GM23248 (cell line): ENCODE results near the gene JMJD1C. TPM values are rescaled to one million over a fixed set of nuclear protein-coding genes. Genes with fewer than 3 reads are reported as not detected.

Experiments used
- DNase-seq: peaks from one replicate; pipeline ENCODE4 v3.0.0-alpha.2; 2015
- H2AFZ ChIP-seq: fragments of 200-600 bp; sonication (generic); 2 replicates; pipeline ENCODE4 v1.6.1; 2016; ENCODE audit warnings: antibody characterized with exemption
- H3F3A ChIP-seq: fragments of 200-600 bp; sonication (generic); 2 replicates; pipeline ENCODE4 v1.6.1; 2016; ENCODE audit warnings: mild to moderate bottlenecking, antibody characterized with exemption, mixed run types; ENCODE audit not compliant: insufficient read depth
- H3K27ac ChIP-seq: fragments of 200-600 bp; sonication (generic); 2 replicates; pipeline ENCODE4 v1.5.1; 2016; ENCODE audit warnings: mild to moderate bottlenecking
- H3K27me3 ChIP-seq: fragments of 200-600 bp; sonication (generic); replicated peaks from 2 replicates; pipeline ENCODE4 v1.6.1; 2016; ENCODE audit warnings: mild to moderate bottlenecking; ENCODE audit not compliant: insufficient read depth
- H3K36me3 ChIP-seq: fragments of 200-600 bp; sonication (generic); 2 replicates; pipeline ENCODE4 v1.6.1; 2016; ENCODE audit warnings: low read depth, mild to moderate bottlenecking
- H3K4me1 ChIP-seq: fragments of 200-600 bp; sonication (generic); 2 replicates; pipeline ENCODE4 v1.6.1; 2016; ENCODE audit warnings: mild to moderate bottlenecking; ENCODE audit not compliant: insufficient read depth
- H3K4me2 ChIP-seq: fragments of 200-600 bp; sonication (generic); one replicate; pipeline ENCODE4 v1.6.1; 2016; ENCODE audit warnings: mild to moderate bottlenecking; ENCODE audit not compliant: unreplicated experiment
- H3K4me3 ChIP-seq: fragments of 200-600 bp; sonication (generic); 2 replicates; pipeline ENCODE4 v1.5.1; 2016; ENCODE audit warnings: mild to moderate bottlenecking
- H3K79me2 ChIP-seq: fragments of 200-600 bp; sonication (generic); 2 replicates; pipeline ENCODE4 v1.6.1; 2016; ENCODE audit warnings: mild to moderate bottlenecking; ENCODE audit not compliant: insufficient read depth
- H3K9ac ChIP-seq: fragments of 200-600 bp; sonication (generic); 2 replicates; pipeline ENCODE4 v1.6.1; 2016; ENCODE audit warnings: mild to moderate bottlenecking
- H3K9me2 ChIP-seq: fragments of 200-600 bp; sonication (generic); 2 replicates; pipeline ENCODE4 v1.6.1; 2016; ENCODE audit warnings: mixed run types, mild to moderate bottlenecking, moderate library complexity; ENCODE audit not compliant: insufficient read depth
- H3K9me3 ChIP-seq: fragments of 200-600 bp; sonication (generic); one replicate; pipeline ENCODE4 v1.6.1; 2017; ENCODE audit warnings: low read depth
- H4K20me1 ChIP-seq: fragments of 200-600 bp; sonication (generic); 2 replicates; pipeline ENCODE4 v1.6.0; 2016; ENCODE audit not compliant: insufficient read depth
- EZH2 ChIP-seq: fragments of 200-600 bp; sonication (generic); IDR thresholded peaks from 2 replicates; pipeline ENCODE4 v1.6.1; 2018; ENCODE audit warnings: antibody characterized with exemption, mild to moderate bottlenecking; ENCODE audit not compliant: insufficient read depth, poor library complexity, severe bottlenecking
- EZH2phosphoT487 ChIP-seq: fragments of 200-600 bp; sonication (generic); IDR thresholded peaks from 2 replicates; pipeline ENCODE4 v1.6.1; 2018; ENCODE audit warnings: antibody characterized with exemption, moderate library complexity, mild to moderate bottlenecking, low read depth; ENCODE audit not compliant: insufficient read depth
- WGBS, 2 experiments: methylation state at CpG; one replicate each; pipeline ENCODE4 v1.1.6; 2015 to 2017; ENCODE audit warnings: low lambda C conversion rate in 2 of 2, low coverage in 1 of 2; ENCODE audit errors: missing lambda C conversion rate in 2 of 2; 5-methylcytosine and 5-hydroxymethylcytosine counted together
- in situ Hi-C: fragments of 300-500 bp; cut with MboI; formaldehyde crosslinking; loops from 2 replicates; pipeline ENCODE4 v1.15.0; 2020
- polyA plus RNA-seq: library from polyadenylated mRNA; unstranded; fragments of >200 nt; fragmentation: Nextera tagmentation; extraction: Ambion mirVana; gene quantifications from 2 replicates; pipeline ENCODE4 v1.2.1, GENCODE V29; 2016
- total RNA-seq: library from RNA; depleted of rRNA; stranded (reverse); fragments of >200 nt; shearing (Covaris generic); gene quantifications from 2 replicates; pipeline ENCODE4 v1.2.3, GENCODE V29; 2014

Gene JMJD1C
- total and polyA plus RNA-seq, 2 experiments from 2014 or later = 34.6 to 74.3 TPM

DNA sequence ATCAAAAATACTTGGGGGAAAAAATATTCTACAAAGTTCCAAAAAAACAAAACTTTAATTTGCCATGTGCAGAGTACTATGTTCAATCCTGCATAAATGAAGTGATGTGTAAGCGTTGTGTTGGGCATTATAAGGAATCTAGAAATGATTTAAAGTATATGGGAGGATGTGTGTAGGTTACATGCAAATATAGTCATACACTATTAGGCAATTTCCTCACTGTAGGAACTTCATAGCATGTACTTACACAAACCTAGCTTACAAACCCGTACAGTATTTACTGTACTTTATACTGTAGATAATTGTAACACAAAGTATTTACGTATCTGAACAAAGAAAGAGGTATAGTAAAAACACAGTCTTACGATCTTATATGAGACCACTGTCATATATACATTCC is 260.4 kb downstream of the JMJD1C start:
- H3K4me2 ChIP-seq = no peak overlapping the region
- WGBS, 2 experiments = 97 to 98% methylated on average over 4 of the region's 4 CpGs
- no peak for TF ChIP-seq EZH2phosphoT487
- no peak for TF ChIP-seq EZH2
- no peak overlapping the region for H3K4me3 ChIP-seq
- no peaks in the 10 kb centered on the region for H3K27me3 ChIP-seq
- H2AFZ ChIP-seq = no peak overlapping the region
- H3F3A ChIP-seq = peaks cover 27% of the 10 kb centered on the region
- H3K9ac ChIP-seq = no peak overlapping the region
- no peak overlapping the region for H3K27ac ChIP-seq
- peaks cover 8% of the 10 kb centered on the region; the same call in 1 of the 2 replicates for H4K20me1 ChIP-seq
- DNase-seq = no peak
- no peaks in the 10 kb centered on the region for H3K9me3 ChIP-seq
- H3K9me2 ChIP-seq = no peaks in the 10 kb centered on the region
- in situ Hi-C loops = loop anchor here (25.0 kb wide), 1 partner anchor 407 kb away; no protein-coding TSS in a partner anchor
- H3K79me2 ChIP-seq = peaks cover 92% of the 10 kb centered on the region
- peaks cover 38% of the 10 kb centered on the region for H3K4me1 ChIP-seq
- H3K36me3 ChIP-seq = peaks cover 30% of the 10 kb centered on the region

DNA sequence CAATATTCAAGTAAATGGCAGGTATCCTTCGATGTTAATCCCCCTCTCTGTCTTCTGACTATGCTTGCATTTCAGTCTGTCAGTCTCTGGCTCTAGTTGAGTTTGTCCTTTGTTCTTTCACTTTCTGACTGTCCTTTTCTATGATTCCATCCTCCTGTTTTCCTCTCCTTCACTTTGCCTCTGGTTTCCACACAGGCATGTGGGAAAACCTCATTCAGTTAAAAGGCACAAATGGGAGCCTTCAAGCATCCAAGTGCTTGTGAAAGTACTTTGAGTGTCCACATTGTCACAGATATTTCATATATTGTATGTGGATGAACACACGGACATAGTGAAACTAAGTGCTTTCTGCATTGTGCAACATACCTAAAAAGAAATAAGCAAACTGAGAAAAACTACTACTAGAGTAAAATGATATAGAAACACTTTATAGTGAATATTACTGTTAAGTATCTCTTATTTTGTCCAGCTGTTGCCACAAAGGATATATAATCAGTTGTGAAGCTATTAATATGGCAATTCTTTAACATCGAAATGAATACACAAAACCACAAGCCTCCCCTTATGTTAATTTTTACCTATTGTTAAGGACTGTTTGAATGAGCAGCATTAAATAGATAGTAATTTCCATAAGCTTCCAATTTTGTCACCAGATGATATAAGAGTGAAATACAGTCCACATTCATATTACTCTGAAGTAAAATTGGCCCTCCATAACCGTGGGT is 260.9 kb downstream of the JMJD1C start:
- Histone ChIP-seq H3K4me2 (no peak overlapping the region), H3K9me3 (no peaks in the 10 kb centered on the region), H3K9ac (no peak overlapping the region), H3K9me2 (no peaks in the 10 kb centered on the region), H4K20me1 (0 out of 2 replicates have a peak, but pooled peaks cover 5% of the 10 kb centered on the region), H3K36me3 (peaks cover 34% of the 10 kb centered on the region), H3F3A (peaks cover 27% of the 10 kb centered on the region), H3K27ac (no peak overlapping the region), H2AFZ (no peak overlapping the region), H3K4me1 (peaks cover 34% of the 10 kb centered on the region), H3K4me3 (no peak overlapping the region), H3K27me3 (no peaks in the 10 kb centered on the region), H3K79me2 (peaks cover 92% of the 10 kb centered on the region)
- in situ Hi-C loops = loop anchor here (25.0 kb wide), 1 partner anchor 407 kb away; no protein-coding TSS in a partner anchor
- 84 to 86% methylated on average over 4 of the region's 4 CpGs for WGBS, 2 experiments
- TF ChIP-seq EZH2phosphoT487 (no peak), EZH2 (no peak)
- DNase-seq = no peak

DNA sequence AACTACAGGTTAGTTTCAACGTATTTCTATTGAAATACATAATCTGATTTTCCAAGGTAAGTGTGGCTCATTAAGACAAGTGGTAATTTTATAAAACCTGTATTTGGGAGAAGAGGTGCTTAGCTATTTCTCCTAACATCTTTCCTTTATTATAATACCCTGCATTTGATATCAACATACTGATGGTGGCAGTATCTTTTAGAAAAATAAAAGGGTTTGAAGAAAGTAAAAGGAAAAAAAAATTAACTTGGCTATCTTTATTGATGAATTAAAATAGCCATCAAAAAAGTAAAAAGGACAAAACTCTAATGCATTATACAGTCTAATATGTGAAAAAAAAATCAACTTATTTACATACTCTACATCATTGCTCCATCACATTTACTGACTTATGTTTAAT is 264.7 kb downstream of the JMJD1C start:
- H3K9me2 ChIP-seq = no peaks in the 10 kb centered on the region
- in situ Hi-C loops = loop anchor here (25.0 kb wide), 1 partner anchor 411 kb away; no protein-coding TSS in a partner anchor
- no peak overlapping the region for H3K9ac ChIP-seq
- H3F3A ChIP-seq = peaks cover 31% of the 10 kb centered on the region
- H3K4me2 ChIP-seq = no peak overlapping the region
- WGBS, 2 experiments = 2 to 4% methylated on average over 1 of the region's 1 CpG
- no peaks in the 10 kb centered on the region for H4K20me1 ChIP-seq
- peaks cover 36% of the 10 kb centered on the region for H3K36me3 ChIP-seq
- no peaks in the 10 kb centered on the region for H3K9me3 ChIP-seq
- no peaks in the 10 kb centered on the region for H3K27me3 ChIP-seq
- peaks cover 75% of the 10 kb centered on the region for H3K79me2 ChIP-seq
- no peak for TF ChIP-seq EZH2
- TF ChIP-seq EZH2phosphoT487 = no peak
- DNase-seq = no peak
- H3K4me3 ChIP-seq = no peak overlapping the region
- H3K4me1 ChIP-seq = peaks cover 17% of the 10 kb centered on the region
- no peak overlapping the region for H3K27ac ChIP-seq
- no peak overlapping the region for H2AFZ ChIP-seq

DNA sequence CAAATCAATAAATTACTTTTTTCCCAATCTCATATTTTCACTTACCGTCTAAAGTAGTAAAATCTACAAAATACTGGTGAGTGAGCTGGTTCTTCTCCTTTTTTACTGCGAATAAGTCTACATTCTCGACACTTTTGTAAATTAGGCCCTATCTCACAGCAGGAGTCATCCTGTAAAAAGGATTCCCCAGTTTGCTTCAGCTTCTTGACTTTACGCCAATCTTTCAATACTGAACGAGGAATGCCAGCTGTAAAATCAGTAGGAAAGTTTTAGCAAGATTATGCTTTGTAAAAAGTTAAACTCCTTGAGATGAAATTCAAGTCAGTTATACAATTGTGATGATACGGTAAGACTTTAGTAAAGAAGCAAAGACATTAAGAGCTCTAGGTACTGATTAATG is 265.3 kb downstream of the JMJD1C start:
- Histone ChIP-seq H3K4me1 (peaks cover 17% of the 10 kb centered on the region), H3K4me2 (no peak overlapping the region), H3K79me2 (peaks cover 68% of the 10 kb centered on the region), H3K9me3 (no peaks in the 10 kb centered on the region), H2AFZ (no peak overlapping the region), H3K4me3 (no peak overlapping the region), H3K9me2 (no peaks in the 10 kb centered on the region), H4K20me1 (no peaks in the 10 kb centered on the region), H3K27me3 (no peaks in the 10 kb centered on the region), H3F3A (peaks cover 29% of the 10 kb centered on the region), H3K27ac (no peak overlapping the region), H3K9ac (no peak overlapping the region), H3K36me3 (peaks cover 30% of the 10 kb centered on the region)
- no peak for TF ChIP-seq EZH2
- no peak for TF ChIP-seq EZH2phosphoT487
- in situ Hi-C loops = loop anchor here (25.0 kb wide), 1 partner anchor 412 kb away; no protein-coding TSS in a partner anchor
- no peak for DNase-seq
- WGBS, 2 experiments = 70 to 73% methylated on average over 6 of the region's 6 CpGs
